Hindlimb muscle (tissue), 1 donor: Measurements from ENCODE around the gene YPEL3. TPM values are rescaled to one million over a fixed set of nuclear protein-coding genes. Genes with fewer than 3 reads are reported as not detected.
"Not testable (repeated sequence)": the region's sequence is repeated elsewhere in the genome, so short reads cannot be mapped to it uniquely, and the experiment has no call there.

Experiments
- DNase-seq: peaks from one replicate; pipeline ENCODE4 v3.0.0-alpha.2; 2013
- polyA plus RNA-seq: library from polyadenylated mRNA; unstranded; fragments of 120-200 nt; gene quantifications from one replicate; pipeline ENCODE4 v1.2.1, GENCODE V29; 2013; ENCODE audit not compliant: insufficient read length

Gene YPEL3
- polyA plus RNA-seq, 1 donor: 42.8 TPM

GRCh38 chr16:30116291-30117207, 20.5 kb upstream of the YPEL3 start:
- no peak for DNase-seq

GRCh38 chr16:30115238-30115637, 19.2 kb upstream of the YPEL3 start:
- DNase-seq: no peak

GRCh38 chr16:30114833-30115232, 18.8 kb upstream of the YPEL3 start:
- not testable (repeated sequence) for DNase-seq

- DNase-seq: no peak
Observed at GRCh38 chr16:30114411-30114810, 18.4 kb upstream of the YPEL3 start.

GRCh38 chr16:30113711-30114333, 17.8 kb upstream of the YPEL3 start:
- no peak for DNase-seq

GRCh38 chr16:30113031-30113710, 17.2 kb upstream of the YPEL3 start, which contains the start of gene GDPD3:
Gene GDPD3 (minus strand): TSS chr16:30113537. CDS start chr16:30113478, 59 bp downstream.
- no peak for DNase-seq

- no peak for DNase-seq
Observed at GRCh38 chr16:30112197-30113030, 16.4 kb upstream of the YPEL3 start.

GRCh38 chr16:30110661-30111060, 14.6 kb upstream of the YPEL3 start:
- DNase-seq: peak; percentile 57

- no peak for DNase-seq
Observed at GRCh38 chr16:30108059-30108850, 12.2 kb upstream of the YPEL3 start.

GRCh38 chr16:30104492-30104891, 8.5 kb upstream of the YPEL3 start:
- DNase-seq: no peak

GRCh38 chr16:30104090-30104489, 8.1 kb upstream of the YPEL3 start:
- DNase-seq: no peak

- no peak for DNase-seq
Observed at GRCh38 chr16:30096862-30097563, 1.0 kb upstream of the YPEL3 start.

GRCh38 chr16:30095166-30096078, 591 bp downstream of the YPEL3 start:
- DNase-seq: no peak

- DNase-seq: no peak
Observed at GRCh38 chr16:30094541-30095165, 1.4 kb downstream of the YPEL3 start.

GRCh38 chr16:30092373-30093010, 3.5 kb downstream of the YPEL3 start:
- DNase-seq: peak; percentile 54

GRCh38 chr16:30091474-30092372, 4.3 kb downstream of the YPEL3 start, which contains the start of gene TBX6:
Gene TBX6 (minus strand): TSS chr16:30091924. CDS start chr16:30091193, 731 bp downstream.
- peak; percentile 94 for DNase-seq

- DNase-seq: no peak
Observed at GRCh38 chr16:30090610-30091331, 5.2 kb downstream of the YPEL3 start.
